SK-N-MC (cell line): ENCODE data around the gene CASTOR2.

Experiments
- DNase-seq: peaks from one replicate; pipeline ENCODE4 v3.0.0-alpha.2; 2011; ENCODE audit warnings: low read depth, low spot score
- H3K27ac ChIP-seq: fragments of 200-600 bp; sonication (generic); 2 replicates; pipeline ENCODE4 v1.5.1; 2016; ENCODE audit warnings: mixed run types
- H3K36me3 ChIP-seq: fragments of 200-600 bp; sonication (generic); 2 replicates; pipeline ENCODE4 v1.6.1; 2017; ENCODE audit warnings: antibody characterized with exemption, low read length, mixed read lengths; ENCODE audit not compliant: insufficient read depth
- H3K4me3 ChIP-seq: fragments of 200-600 bp; sonication (generic); 2 replicates; pipeline ENCODE4 v1.5.1; 2016
- H3K9ac ChIP-seq: fragments of 200-600 bp; sonication (generic); 2 replicates; pipeline ENCODE4 v1.8.0; 2017; ENCODE audit warnings: mixed run types, mixed read lengths; ENCODE audit not compliant: insufficient read length
- H3K9me3 ChIP-seq: fragments of 200-600 bp; sonication (generic); 2 replicates; pipeline ENCODE4 v1.6.1; 2017; ENCODE audit warnings: low read depth, mild to moderate bottlenecking, antibody characterized with exemption, low read length, moderate library complexity, mixed read lengths
- EZH2 ChIP-seq: fragments of 200-600 bp; sonication (generic); IDR thresholded peaks from one replicate; pipeline ENCODE4 v1.6.1; 2017; ENCODE audit warnings: antibody characterized with exemption
- FOXP2 ChIP-seq: optimal IDR thresholded peaks from 2 replicates; pipeline ENCODE3; 2011; ENCODE audit warnings: mild to moderate bottlenecking, moderate library complexity; ENCODE audit not compliant: insufficient read depth; ENCODE audit errors: extremely low read length, control extremely low read depth
- POLR2AphosphoS5 ChIP-seq: IDR thresholded peaks from 2 replicates; pipeline ENCODE4 v1.6.1; 2012; ENCODE audit warnings: mild to moderate bottlenecking, low read depth, low read length, borderline replicate concordance

Gene CASTOR2

GRCh38 chr7:75010036-75010435 is 45.5 kb downstream of the CASTOR2 start:
- TF ChIP-seq FOXP2 (no peak), POLR2AphosphoS5 (no peak), EZH2 (no peak)
- Histone ChIP-seq H3K36me3 (no peaks in the 10 kb centered on the region), H3K9me3 (no peaks in the 10 kb centered on the region), H3K4me3 (no peak overlapping the region), H3K9ac (no peak overlapping the region), H3K27ac (no peak overlapping the region)
- DNase-seq: no peak

DNA sequence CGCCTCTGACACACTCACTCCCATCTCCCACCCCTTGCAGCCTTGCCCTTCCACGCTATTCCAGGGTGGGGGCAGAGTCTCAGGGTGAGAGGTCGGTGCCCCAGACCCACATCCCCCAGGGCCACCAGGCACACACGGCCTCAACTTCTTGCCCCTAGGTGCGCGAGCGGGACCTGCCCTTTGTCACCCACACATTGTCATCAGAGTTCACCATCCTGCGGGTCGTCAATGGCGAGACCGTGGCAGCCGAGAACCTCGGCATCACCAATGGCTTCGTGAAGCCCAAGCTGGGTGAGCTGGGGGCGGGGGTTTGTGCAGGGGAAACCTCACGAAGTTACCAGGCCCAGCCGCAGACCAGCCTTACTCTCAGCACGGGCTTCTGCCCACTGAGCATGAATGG is 53.3 kb downstream of the CASTOR2 start:
- Histone ChIP-seq H3K4me3 (no peak overlapping the region), H3K9me3 (no peaks in the 10 kb centered on the region), H3K27ac (no peak overlapping the region), H3K36me3 (no peaks in the 10 kb centered on the region), H3K9ac (no peak overlapping the region)
- no peak for TF ChIP-seq POLR2AphosphoS5
- TF ChIP-seq EZH2: no peak
- no peak for TF ChIP-seq FOXP2
- no peak for DNase-seq

DNA sequence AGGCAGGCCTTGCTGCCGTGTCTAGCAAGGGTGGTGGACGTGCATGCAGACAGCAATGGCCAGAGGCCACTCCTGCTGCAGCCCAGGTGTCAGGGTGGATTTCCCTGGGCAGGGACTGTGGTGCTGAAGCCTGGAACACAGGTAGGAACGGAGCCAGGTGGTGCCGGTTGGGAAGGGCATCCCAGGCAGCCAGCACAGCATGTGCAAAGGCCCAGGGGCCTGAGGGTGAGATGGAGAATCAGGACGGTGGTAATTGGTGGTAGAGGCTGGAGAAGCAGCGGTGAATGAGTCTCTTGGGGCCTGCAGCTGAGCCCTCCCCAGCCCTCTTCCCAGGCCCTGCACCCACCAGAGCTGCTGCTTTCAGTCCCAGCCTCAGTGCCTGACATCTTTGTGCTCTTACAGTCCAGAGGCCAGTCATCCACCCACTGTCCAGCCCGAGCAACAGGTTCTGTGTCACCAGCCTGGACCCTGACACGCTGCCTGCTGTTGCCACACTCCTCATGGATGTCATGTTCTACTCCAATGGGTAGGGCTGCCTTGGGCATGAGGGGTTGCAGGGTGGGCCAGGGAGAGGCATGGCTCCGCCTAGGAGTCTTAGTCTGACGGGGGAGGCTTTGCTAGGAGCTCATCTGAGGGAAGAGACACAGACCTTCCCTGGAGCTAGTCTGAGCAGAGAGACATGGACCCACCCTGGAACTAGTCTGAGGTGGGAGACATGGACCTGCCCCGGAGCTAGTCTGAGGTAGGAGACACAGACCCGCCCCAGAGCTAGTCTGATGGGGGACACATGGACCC is 54.3 kb downstream of the CASTOR2 start:
- Histone ChIP-seq H3K9ac (no peak overlapping the region), H3K27ac (no peak overlapping the region), H3K36me3 (no peaks in the 10 kb centered on the region), H3K9me3 (no peaks in the 10 kb centered on the region), H3K4me3 (no peak overlapping the region)
- no peak for DNase-seq
- TF ChIP-seq POLR2AphosphoS5: no peak

- Histone ChIP-seq H3K9me3 (no peaks in the 10 kb centered on the region), H3K36me3 (no peaks in the 10 kb centered on the region), H3K9ac (no peak overlapping the region), H3K27ac (no peak overlapping the region), H3K4me3 (no peak overlapping the region)
- no peak for DNase-seq
- TF ChIP-seq EZH2 (no peak), POLR2AphosphoS5 (no peak), FOXP2 (no peak)
These were observed 55.3 kb downstream of the CASTOR2 start for GRCh38 chr7:75019800-75020199.

- no peak overlapping the region for H3K27ac ChIP-seq
- TF ChIP-seq POLR2AphosphoS5 (no peak), EZH2 (no peak), FOXP2 (no peak)
- DNase-seq: no peak
- no peaks in the 10 kb centered on the region for H3K9me3 ChIP-seq
- H3K4me3 ChIP-seq: no peak overlapping the region
- no peak overlapping the region for H3K9ac ChIP-seq
- H3K36me3 ChIP-seq: no peaks in the 10 kb centered on the region
These were observed 60.4 kb downstream of the CASTOR2 start for GRCh38 chr7:75024922-75025321.

- Histone ChIP-seq H3K9ac (no peak overlapping the region), H3K36me3 (no peaks in the 10 kb centered on the region), H3K4me3 (no peak overlapping the region), H3K27ac (no peak overlapping the region), H3K9me3 (no peaks in the 10 kb centered on the region)
- TF ChIP-seq POLR2AphosphoS5 (no peak), EZH2 (no peak), FOXP2 (no peak)
- no peak for DNase-seq
These were observed 63.8 kb downstream of the CASTOR2 start for GRCh38 chr7:75028299-75028698.

GRCh38 chr7:75033064-75033463 is 68.6 kb downstream of the CASTOR2 start:
- H3K36me3 ChIP-seq: no peaks in the 10 kb centered on the region
- H3K9ac ChIP-seq: no peak overlapping the region
- DNase-seq: no peak
- H3K4me3 ChIP-seq: no peak overlapping the region
- H3K9me3 ChIP-seq: no peaks in the 10 kb centered on the region
- no peak for TF ChIP-seq POLR2AphosphoS5
- TF ChIP-seq EZH2: no peak
- TF ChIP-seq FOXP2: no peak
- H3K27ac ChIP-seq: no peak overlapping the region

- no peaks in the 10 kb centered on the region for H3K36me3 ChIP-seq
- TF ChIP-seq POLR2AphosphoS5 (no peak), EZH2 (no peak), FOXP2 (no peak)
- no peak for DNase-seq
- no peaks in the 10 kb centered on the region for H3K9me3 ChIP-seq
- H3K9ac ChIP-seq: no peak overlapping the region
- H3K4me3 ChIP-seq: no peak overlapping the region
- no peak overlapping the region for H3K27ac ChIP-seq
These were observed 69.3 kb downstream of the CASTOR2 start for GRCh38 chr7:75033826-75034225.

DNA sequence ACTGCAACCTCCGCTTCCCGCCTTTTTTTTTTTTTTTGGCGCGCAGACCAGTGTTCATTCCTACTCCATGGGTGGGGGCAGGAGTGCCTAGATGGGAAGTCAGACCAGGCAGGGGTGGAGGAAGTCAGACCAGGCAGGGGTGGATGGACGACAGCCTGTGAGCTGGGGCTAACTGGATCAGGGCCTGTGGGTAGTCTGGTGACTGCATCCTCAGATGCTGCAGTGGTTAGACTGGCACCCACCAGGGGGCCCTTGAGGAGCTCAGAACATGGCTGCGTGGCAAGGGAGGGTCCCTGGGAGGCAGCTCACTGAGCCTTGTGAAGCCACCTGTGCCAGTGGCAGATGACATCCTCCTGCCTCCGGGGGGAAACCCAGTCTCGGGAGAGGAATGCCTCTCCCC is 74.0 kb downstream of the CASTOR2 start:
- no peak for TF ChIP-seq FOXP2
- no peaks in the 10 kb centered on the region for H3K9me3 ChIP-seq
- H3K9ac ChIP-seq: no peak overlapping the region
- no peak for DNase-seq
- no peaks in the 10 kb centered on the region for H3K36me3 ChIP-seq
- no peak overlapping the region for H3K27ac ChIP-seq
- H3K4me3 ChIP-seq: no peak overlapping the region
